ENCODE results near the gene ETF1.

GRCh38 chr5:138482638-138483037 lies 60.4 kb downstream of the ETF1 start:
- TF ChIP-seq CTCF (IDR thresholded peaks at IDR 0.05) (no peak), POLR2AphosphoS5 (IDR thresholded peaks at IDR 0.05; ENCODE audit: insufficient read depth in 1 of 2, low read depth in 1 of 2) (peak in 1 of 2 donors; percentile 52)

Measured in vagina (tissue), 2 donors.